CD4-positive, CD25-positive, alpha-beta regulatory T cell (primary cell): ENCODE measurements around the gene NLRP3. TPM values are rescaled to one million over a fixed set of nuclear protein-coding genes. Genes with fewer than 3 reads are reported as not detected.

Experiments
- ATAC-seq, 2 donors: fragments of 150-1000 bp; cut with Tn5 transposase; one replicate each; pipeline ENCODE4 v1.10.0; 2021; ENCODE audit warnings: low read depth in 2 of 2, moderate number of reproducible peaks in 2 of 2, moderate library complexity in 1 of 2
- DNase-seq, 3 donors: peaks; one replicate each; pipeline versions ENCODE4 v3.0.0 to v3.0.0-alpha.2; 2012 to 2022; ENCODE audit warnings: mixed read lengths in 1 of 3
- H3K27ac ChIP-seq: one replicate; pipeline ENCODE4 v1.7.0; 2013; ENCODE audit warnings: mild to moderate bottlenecking, low read length; ENCODE audit not compliant: insufficient read depth, poor library complexity, severe bottlenecking
- H3K27me3 ChIP-seq: one replicate; pipeline ENCODE4 v1.7.0; 2013; ENCODE audit warnings: low read length; ENCODE audit not compliant: control insufficient read depth, insufficient read depth
- H3K36me3 ChIP-seq: one replicate; pipeline ENCODE4 v1.7.0; 2013; ENCODE audit warnings: mild to moderate bottlenecking, low read length, moderate library complexity; ENCODE audit not compliant: control insufficient read depth, insufficient read depth
- H3K4me1 ChIP-seq: 2 replicates; pipeline ENCODE4 v1.7.0; 2013; ENCODE audit warnings: mild to moderate bottlenecking, low read length; ENCODE audit not compliant: insufficient read depth, control insufficient read depth, poor library complexity, severe bottlenecking
- H3K4me3 ChIP-seq: one replicate; pipeline ENCODE4 v1.7.0; 2013; ENCODE audit warnings: low read depth, mild to moderate bottlenecking, low read length, moderate library complexity
- H3K9me3 ChIP-seq, 2 experiments: 1 replicate in 1 of 2; 2 replicates in 1 of 2; pipeline ENCODE4 v1.7.0; 2013; ENCODE audit warnings: low read length in 2 of 2, mild to moderate bottlenecking in 1 of 2, moderate library complexity in 1 of 2; ENCODE audit not compliant: control insufficient read depth in 2 of 2
- H3K27ac Mint-ChIP-seq, 3 donors: one replicate each; pipeline ENCODE4 v1.8.0; 2020 to 2022; ENCODE audit warnings: mild to moderate bottlenecking in 3 of 3, mixed read lengths in 3 of 3, moderate library complexity in 2 of 3
- H3K27me3 Mint-ChIP-seq: one replicate; pipeline ENCODE4 v1.8.0; 2022; ENCODE audit warnings: mild to moderate bottlenecking, mixed read lengths
- H3K36me3 Mint-ChIP-seq: one replicate; pipeline ENCODE4 v1.8.0; 2020; ENCODE audit warnings: mixed read lengths
- H3K4me1 Mint-ChIP-seq, 4 donors: one replicate each; pipeline ENCODE4 v1.8.0; 2020 to 2022; ENCODE audit warnings: mixed read lengths in 4 of 4, mild to moderate bottlenecking in 1 of 4
- H3K4me3 Mint-ChIP-seq, 4 donors: one replicate each; pipeline ENCODE4 v1.8.0; 2020 to 2022; ENCODE audit warnings: mild to moderate bottlenecking in 4 of 4, mixed read lengths in 4 of 4, moderate library complexity in 3 of 4
- H3K9me3 Mint-ChIP-seq, 7 donors: one replicate each; pipeline ENCODE4 v1.8.0; 2020 to 2022; ENCODE audit warnings: mixed read lengths in 7 of 7, mild to moderate bottlenecking in 3 of 7, moderate library complexity in 2 of 7
- polyA plus RNA-seq, 4 donors: library from polyadenylated mRNA; unstranded; fragments of 300-500 nt; fragmentation: Illumina TruSeq; gene quantifications; one replicate each; pipeline ENCODE4 v1.2.3, GENCODE V29; 2021
- total RNA-seq: library from RNA; stranded (reverse); gene quantifications from one replicate; pipeline ENCODE4 v1.2.3, GENCODE V29; 2022

NLRP3 gene
- total and polyA plus RNA-seq, 5 donors from 2014 or later, result 0.10 to 2.0 (median 0.34) TPM; not detected in 2

DNA sequence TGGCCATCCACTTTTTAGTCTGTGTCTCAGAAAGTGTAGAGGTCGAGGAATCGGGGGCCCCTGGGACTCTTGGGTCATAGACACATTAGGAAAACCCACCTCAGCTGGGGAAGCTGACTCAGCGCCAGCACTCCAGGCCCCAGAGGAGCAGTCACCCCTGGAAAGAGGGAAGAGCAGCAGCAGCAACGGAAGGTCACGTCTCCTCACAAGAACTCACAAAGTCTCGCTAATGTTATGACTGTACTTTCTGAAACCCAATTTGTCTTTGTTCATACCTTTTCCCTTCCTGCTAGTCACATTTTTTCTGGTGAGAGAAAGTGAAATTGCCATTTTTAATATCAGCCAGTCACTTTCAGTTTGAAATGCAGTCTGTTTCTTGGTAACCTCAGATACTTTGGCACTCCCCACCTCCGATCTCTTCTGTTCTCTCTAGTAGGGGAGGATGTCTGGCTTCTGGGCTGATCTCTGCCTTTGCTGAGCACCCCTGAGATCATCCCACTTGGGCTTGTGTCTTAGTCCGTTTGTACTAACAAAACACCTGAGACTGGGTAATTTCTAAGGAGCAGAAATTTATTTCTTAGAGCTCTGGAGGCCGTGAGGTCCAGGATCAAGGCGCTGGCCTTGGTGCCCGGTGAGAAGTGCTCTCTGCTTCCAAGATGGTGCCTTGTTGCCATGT is 6.0 kb upstream of the NLRP3 start:
- no peaks in the 10 kb centered on the region for H3K27me3 Mint-ChIP-seq
- ATAC-seq (peak; percentile 60 to 65), DNase-seq (peak in 2 of 3 donors; percentile 19 to 74)
- H3K4me3 ChIP-seq, result peak overlapping the region; percentile 82
- H3K9me3 ChIP-seq, result no peaks in the 10 kb centered on the region
- H3K27me3 ChIP-seq, result peaks cover 1% of the 10 kb centered on the region
- no peaks in the 10 kb centered on the region for H3K36me3 ChIP-seq
- H3K4me3 Mint-ChIP-seq, result peak overlapping the region in 3 of 4 donors; percentile 5 to 84 (median 82)
- H3K27ac Mint-ChIP-seq, result peak overlapping the region; percentile 83 to 89 (median 87)
- peaks cover 11 to 37% (median 21%) of the 10 kb centered on the region in 4 donors for H3K4me1 Mint-ChIP-seq
- H3K36me3 Mint-ChIP-seq, result no peaks in the 10 kb centered on the region
- H3K27ac ChIP-seq, result no peak overlapping the region
- H3K9me3 Mint-ChIP-seq, result peaks cover 0 to under 1% (median 0%) of the 10 kb centered on the region in 7 donors
- peaks cover 19% of the 10 kb centered on the region for H3K4me1 ChIP-seq

- H3K9me3 Mint-ChIP-seq, result no peaks in the 10 kb centered on the region
- no peaks in the 10 kb centered on the region for H3K36me3 ChIP-seq
- H3K9me3 ChIP-seq, result no peaks in the 10 kb centered on the region
- no peak overlapping the region for H3K27ac Mint-ChIP-seq
- no peak overlapping the region for H3K27ac ChIP-seq
- ATAC-seq, result no peak
- H3K27me3 Mint-ChIP-seq, result no peaks in the 10 kb centered on the region
- no peaks in the 10 kb centered on the region for H3K36me3 Mint-ChIP-seq
- DNase-seq, result no peak
- H3K4me1 ChIP-seq, result peaks cover 32% of the 10 kb centered on the region
- peaks cover 1% of the 10 kb centered on the region for H3K27me3 ChIP-seq
- H3K4me3 ChIP-seq, result no peak overlapping the region
- peaks cover 11 to 51% (median 28%) of the 10 kb centered on the region in 4 donors for H3K4me1 Mint-ChIP-seq
- no peak overlapping the region for H3K4me3 Mint-ChIP-seq
Measured at GRCh38 chr1:247411621-247412327, 4.2 kb upstream of the NLRP3 start.

DNA sequence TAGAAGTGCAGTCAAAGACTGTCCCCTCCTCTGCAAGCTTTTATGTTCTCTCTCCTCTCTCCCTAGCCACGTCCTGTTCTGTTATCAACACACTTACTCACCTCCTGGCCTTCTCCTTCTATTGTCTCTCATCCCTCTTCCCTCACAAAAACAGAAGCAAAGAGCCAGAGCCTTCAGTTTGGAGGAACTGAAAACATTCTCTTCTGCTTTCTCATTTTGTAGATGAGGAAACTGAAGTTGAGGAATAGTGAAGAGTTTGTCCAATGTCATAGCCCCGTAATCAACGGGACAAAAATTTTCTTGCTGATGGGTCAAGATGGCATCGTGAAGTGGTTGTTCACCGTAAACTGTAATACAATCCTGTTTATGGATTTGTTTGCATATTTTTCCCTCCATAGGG is 1.9 kb downstream of the NLRP3 start:
- Histone ChIP-seq H3K36me3 (no peaks in the 10 kb centered on the region), H3K27me3 (peaks cover 1% of the 10 kb centered on the region), H3K9me3 (no peaks in the 10 kb centered on the region), H3K27ac (no peak overlapping the region), H3K4me1 (peaks cover 15% of the 10 kb centered on the region), H3K4me3 (no peak overlapping the region)
- Mint-ChIP-seq H3K4me1 (peaks cover 0 to 29% (median 15%) of the 10 kb centered on the region in 4 donors), H3K27me3 (peaks cover 6% of the 10 kb centered on the region), H3K36me3 (no peaks in the 10 kb centered on the region), H3K4me3 (no peak overlapping the region), H3K27ac (peak overlapping the region in 1 of 3 donors; percentile 67), H3K9me3 (peaks cover 0 to 1% (median 0%) of the 10 kb centered on the region in 7 donors)
- no peak for ATAC-seq
- no peak for DNase-seq

GRCh38 chr1:247419336-247419735 is 3.4 kb downstream of the NLRP3 start:
- no peaks in the 10 kb centered on the region for H3K36me3 Mint-ChIP-seq
- Histone ChIP-seq H3K4me3 (no peak overlapping the region), H3K27ac (no peak overlapping the region), H3K9me3 (no peaks in the 10 kb centered on the region), H3K27me3 (peaks cover 1% of the 10 kb centered on the region), H3K36me3 (no peaks in the 10 kb centered on the region), H3K4me1 (peaks cover 15% of the 10 kb centered on the region)
- no peak overlapping the region for H3K4me3 Mint-ChIP-seq
- H3K9me3 Mint-ChIP-seq, result peaks cover 0 to 1% (median 0%) of the 10 kb centered on the region in 7 donors
- no peak overlapping the region for H3K27ac Mint-ChIP-seq
- no peak for ATAC-seq
- peaks cover 0 to 29% (median 15%) of the 10 kb centered on the region in 4 donors for H3K4me1 Mint-ChIP-seq
- H3K27me3 Mint-ChIP-seq, result peaks cover 6% of the 10 kb centered on the region
- DNase-seq, result no peak

DNA sequence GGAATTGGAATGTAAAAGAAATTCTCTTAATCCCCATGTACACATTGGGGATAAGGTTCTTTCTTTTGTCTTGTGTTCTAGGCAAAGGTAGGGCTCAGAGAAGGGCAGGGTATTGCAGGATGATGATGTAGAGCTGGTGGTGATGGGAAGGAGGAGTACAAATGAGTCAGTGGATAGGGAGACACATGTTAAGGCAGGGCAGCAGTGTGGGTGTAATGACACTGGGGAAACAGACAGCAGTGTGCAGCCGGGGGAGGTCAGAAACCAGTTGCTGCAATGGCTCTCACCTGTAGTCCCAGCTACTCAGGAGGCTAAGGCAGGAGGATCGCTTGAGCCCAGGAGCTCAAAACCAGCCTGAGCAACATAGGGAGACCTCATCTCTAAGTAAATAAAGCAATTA is 5.1 kb downstream of the NLRP3 start:
- H3K27ac ChIP-seq, result no peak overlapping the region
- H3K36me3 Mint-ChIP-seq, result no peaks in the 10 kb centered on the region
- H3K27me3 Mint-ChIP-seq, result peaks cover 6% of the 10 kb centered on the region
- no peak for ATAC-seq
- DNase-seq, result no peak
- no peak overlapping the region for H3K4me3 Mint-ChIP-seq
- peaks cover 5% of the 10 kb centered on the region for H3K4me1 ChIP-seq
- no peak overlapping the region for H3K4me3 ChIP-seq
- peak overlapping the region in 1 of 3 donors; percentile 2 for H3K27ac Mint-ChIP-seq
- H3K27me3 ChIP-seq, result no peaks in the 10 kb centered on the region
- H3K9me3 Mint-ChIP-seq, result peaks cover 0 to 1% (median 0%) of the 10 kb centered on the region in 7 donors
- H3K36me3 ChIP-seq, result no peaks in the 10 kb centered on the region
- peaks cover 0 to 16% (median 8%) of the 10 kb centered on the region in 4 donors for H3K4me1 Mint-ChIP-seq
- H3K9me3 ChIP-seq, result no peaks in the 10 kb centered on the region

GRCh38 chr1:247429496-247429895 is 13.5 kb downstream of the NLRP3 start:
- H3K27ac Mint-ChIP-seq, result no peak overlapping the region
- no peak for ATAC-seq

GRCh38 chr1:247430434-247430833 is 14.5 kb downstream of the NLRP3 start:
- H3K4me3 ChIP-seq, result no peak overlapping the region
- Mint-ChIP-seq H3K9me3 (no peaks in the 10 kb centered on the region), H3K4me1 (no peaks in the 10 kb centered on the region), H3K36me3 (no peaks in the 10 kb centered on the region), H3K27me3 (peaks cover 5% of the 10 kb centered on the region), H3K4me3 (no peak overlapping the region), H3K27ac (no peak overlapping the region)
- H3K27ac ChIP-seq, result no peak overlapping the region
- no peaks in the 10 kb centered on the region for H3K9me3 ChIP-seq
- no peaks in the 10 kb centered on the region for H3K4me1 ChIP-seq
- DNase-seq (no peak), ATAC-seq (no peak)
- no peaks in the 10 kb centered on the region for H3K27me3 ChIP-seq
- H3K36me3 ChIP-seq, result no peaks in the 10 kb centered on the region

More at GRCh38 chr1:247429496-247429895, 13.5 kb downstream of the NLRP3 start:
- H3K27me3 Mint-ChIP-seq, result peaks cover 5% of the 10 kb centered on the region
- no peaks in the 10 kb centered on the region for H3K9me3 Mint-ChIP-seq
- no peak overlapping the region for H3K27ac ChIP-seq
- H3K4me3 Mint-ChIP-seq, result no peak overlapping the region
- DNase-seq, result no peak
- no peaks in the 10 kb centered on the region for H3K4me1 ChIP-seq
- no peaks in the 10 kb centered on the region for H3K4me1 Mint-ChIP-seq
- H3K36me3 ChIP-seq, result no peaks in the 10 kb centered on the region
- H3K4me3 ChIP-seq, result no peak overlapping the region
- no peaks in the 10 kb centered on the region for H3K9me3 ChIP-seq
- H3K36me3 Mint-ChIP-seq, result no peaks in the 10 kb centered on the region
- H3K27me3 ChIP-seq, result no peaks in the 10 kb centered on the region
